Glomerular visceral epithelial cell (primary cell): ENCODE measurements around the gene ZDHHC1.

Source experiments
- DNase-seq: peaks from one replicate; pipeline ENCODE4 v3.0.0-alpha.2; 2016; ENCODE audit errors: extremely low spot score

The ZDHHC1 gene

DNA sequence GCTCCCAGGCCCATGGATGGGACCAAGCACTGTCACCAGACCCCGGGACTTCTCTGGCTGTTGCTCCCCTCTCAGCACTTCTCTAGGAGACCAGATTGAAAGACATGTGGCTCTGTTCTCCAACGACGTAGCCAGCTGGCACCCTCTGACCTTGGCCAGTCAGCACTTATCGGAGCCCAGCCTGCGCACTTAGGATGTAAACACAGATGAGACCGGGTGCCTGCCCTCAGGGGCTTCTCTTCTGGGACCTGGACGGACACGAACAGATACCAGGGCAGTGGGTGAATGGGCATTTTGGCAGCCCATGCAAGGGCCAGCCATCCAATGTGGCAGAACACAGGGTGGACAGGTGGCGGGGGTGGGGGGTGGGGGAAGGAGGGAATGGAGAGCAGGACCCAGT is 6.6 kb downstream of the ZDHHC1 start:
- DNase-seq: no peak

DNA sequence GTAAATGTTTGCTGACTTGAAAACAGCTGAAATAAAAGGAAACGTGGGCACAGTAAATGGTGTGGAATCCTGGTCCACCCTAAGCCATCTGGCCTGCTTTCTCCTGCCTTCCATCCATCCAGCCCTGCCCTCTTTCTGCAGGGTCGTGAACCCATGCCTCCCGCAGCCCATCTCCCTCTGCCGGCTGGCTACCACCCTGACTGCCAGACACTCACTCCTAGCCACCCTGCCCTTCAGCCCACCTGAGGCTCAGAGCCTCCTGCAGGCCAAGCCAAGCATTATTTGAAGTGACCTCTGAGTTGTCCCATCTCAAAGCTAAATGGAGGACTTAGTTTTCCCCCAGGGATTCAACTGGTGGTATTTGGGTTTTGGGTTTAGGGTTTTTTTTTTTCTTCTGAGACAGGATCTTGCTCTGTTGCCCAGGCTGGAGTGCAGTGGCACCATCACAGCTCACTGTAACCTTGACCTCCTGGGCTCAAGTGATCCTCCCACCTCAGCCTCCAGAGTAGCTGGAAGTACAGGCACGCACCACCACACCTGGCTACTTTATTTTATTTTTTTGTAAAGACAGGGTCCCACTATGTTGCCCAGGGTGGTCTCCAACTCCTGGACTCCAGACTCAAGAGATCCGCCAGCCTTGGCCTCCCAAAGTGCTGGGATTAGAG is 8.4 kb downstream of the ZDHHC1 start:
- no peak for DNase-seq

DNA sequence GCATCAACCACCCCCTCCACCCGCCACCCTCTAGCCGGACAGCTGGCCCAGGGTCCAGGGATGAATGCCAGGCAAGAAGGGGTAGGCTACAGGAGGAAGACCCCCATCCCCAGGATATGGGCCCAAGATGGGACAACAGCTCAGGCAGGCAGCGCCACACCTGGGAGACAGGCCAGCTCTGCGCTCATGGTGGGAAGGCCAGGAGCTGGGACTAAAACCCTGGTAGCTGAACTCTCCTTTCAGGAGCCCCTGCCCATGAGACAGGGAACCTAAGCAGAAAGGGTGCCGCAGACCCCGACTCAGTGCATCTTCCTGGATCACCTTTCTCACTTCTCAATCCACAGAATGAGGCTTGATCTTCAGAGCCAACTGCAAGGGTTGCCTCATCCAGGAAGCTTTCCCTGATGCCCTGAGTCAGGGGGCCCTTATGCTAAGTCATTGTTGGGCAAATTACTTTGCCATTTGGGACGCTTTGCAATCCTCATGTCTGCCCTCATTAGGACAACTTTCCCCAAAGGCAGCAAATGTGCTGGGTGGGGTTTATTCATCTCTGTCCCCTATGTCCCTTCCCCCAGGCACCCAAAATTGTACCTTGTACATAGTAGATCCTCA is 9.0 kb downstream of the ZDHHC1 start:
- no peak for DNase-seq

DNA sequence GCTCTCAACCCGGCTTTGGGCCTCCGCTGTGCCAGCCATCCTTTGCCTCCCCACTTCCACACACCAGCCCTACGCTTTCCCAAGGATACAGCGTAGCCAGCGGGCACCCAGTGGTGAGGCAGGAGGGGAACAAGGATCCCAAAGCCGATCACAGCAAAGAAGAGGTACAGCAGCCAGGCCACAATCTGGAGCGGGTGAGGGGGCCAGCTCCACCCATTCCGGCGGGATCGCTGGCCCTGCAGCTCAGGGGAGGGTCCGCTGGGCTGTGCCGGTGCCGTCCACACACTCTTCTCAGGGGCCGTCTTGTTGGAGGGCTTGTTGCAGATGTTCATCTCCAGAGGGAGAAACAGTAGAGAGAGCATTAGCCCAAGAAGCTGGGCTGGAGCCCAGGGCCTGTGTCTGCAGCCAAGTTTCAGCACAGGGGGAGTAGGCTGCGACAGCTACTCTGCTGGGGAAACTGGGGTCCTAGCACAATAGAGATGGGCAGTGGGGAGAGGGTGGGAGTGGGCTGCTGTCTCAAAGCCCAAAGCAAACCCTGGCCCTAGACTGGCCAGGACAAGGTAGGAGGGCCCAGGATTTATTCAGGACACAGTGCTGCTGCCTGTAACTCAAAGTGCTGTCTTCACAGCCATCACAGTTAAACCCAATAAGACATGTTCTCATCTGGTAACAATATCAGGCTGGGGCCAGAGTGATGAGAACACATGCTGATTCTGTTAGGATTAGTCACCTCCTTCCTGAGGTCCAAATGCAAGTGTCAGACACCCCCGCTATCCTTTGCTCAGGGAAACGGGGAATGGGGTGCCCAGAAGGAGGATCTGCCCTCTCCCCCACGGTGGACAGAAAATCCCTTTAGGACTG is 9.9 kb downstream of the ZDHHC1 start:
- DNase-seq: peak; percentile 21

DNA sequence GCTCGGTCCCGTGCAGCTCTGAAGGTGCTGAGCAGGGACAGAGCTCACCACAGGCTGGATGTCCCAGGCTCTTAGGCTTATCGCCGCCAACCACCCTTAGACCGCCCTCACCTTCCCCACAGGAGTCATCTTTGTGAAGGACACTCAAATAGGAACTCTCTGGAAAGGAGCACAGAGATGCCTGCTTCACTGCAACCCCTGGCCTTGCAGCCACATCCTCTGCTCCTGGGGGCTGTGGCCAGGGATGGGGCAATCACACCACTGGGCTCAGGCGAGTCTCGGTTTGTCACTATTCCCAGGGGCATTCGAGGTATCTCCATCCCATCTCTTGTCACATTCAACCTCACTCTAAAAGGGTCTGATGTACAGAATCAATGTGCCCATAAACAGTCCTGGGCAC is 10.9 kb downstream of the ZDHHC1 start:
- DNase-seq: no peak

DNA sequence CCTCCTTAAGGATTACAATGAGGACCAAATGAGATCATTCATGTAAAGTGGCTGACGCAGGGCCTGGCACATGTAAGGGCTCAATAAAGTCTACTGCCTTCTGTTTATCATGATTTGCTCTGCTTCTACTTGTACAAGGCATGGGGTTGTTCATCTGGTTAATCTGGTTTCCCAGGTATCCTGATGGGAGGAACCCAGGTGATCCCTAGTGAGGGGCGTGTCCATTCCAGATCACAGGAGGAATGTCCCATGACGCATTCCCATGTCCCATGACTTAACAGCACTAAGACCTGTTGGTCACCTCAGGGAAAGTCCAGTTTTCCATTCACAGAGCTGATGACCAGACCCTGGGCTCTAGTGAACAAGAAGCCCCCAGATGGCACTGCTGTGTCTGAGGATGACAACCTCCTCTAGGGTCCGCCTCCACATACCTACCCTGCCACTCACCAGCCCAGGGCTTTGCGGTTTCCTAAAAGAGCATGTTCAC is 11.5 kb downstream of the ZDHHC1 start:
- DNase-seq: no peak

DNA sequence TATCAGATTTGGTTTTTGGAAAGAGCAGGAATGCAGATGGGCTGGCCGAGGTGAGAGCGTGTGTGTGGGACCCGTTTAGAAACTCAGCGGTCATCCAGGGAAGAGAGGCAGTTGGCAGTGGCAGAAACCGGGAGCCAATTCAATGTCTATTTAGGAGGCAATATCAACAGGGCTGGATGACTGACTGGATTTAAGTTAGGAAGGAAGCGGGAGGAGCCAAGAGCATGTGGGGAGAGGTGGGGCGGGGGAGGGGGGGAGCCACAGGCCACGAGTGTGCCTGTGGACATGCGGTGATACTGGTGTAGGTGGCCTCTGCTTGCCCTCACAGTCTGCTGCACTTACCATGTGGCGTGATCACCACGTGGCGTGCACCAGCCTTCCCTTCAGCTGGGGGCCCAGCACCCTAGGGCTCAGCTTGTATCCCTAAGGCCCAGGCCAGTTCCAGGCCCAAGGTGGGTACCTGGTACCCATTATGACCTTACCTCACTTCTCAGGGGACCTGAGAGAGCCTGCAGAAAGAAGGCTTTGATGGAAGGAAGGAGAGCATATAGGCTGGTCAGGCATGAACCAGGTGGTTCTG is 12.2 kb downstream of the ZDHHC1 start:
- DNase-seq: no peak

DNA sequence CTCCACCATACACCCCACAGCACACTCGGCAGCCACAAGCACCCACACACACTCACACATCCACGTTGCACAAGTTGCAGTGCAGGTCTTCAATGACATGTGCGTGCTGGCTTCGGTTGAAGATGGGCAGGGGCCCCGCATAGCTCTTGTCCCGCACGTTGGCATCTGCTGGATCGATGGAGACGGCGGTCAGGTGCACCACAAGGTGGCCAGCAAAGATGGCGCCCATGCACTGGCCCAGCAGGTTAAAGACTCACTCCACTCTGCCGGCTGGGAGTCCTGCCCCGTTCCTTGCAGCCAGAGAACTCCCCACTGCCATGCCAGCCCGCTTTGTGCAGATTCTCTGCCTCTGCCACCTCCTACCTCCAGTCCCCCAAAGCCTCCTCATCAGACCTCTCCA is 15.4 kb downstream of the ZDHHC1 start:
- no peak for DNase-seq

DNA sequence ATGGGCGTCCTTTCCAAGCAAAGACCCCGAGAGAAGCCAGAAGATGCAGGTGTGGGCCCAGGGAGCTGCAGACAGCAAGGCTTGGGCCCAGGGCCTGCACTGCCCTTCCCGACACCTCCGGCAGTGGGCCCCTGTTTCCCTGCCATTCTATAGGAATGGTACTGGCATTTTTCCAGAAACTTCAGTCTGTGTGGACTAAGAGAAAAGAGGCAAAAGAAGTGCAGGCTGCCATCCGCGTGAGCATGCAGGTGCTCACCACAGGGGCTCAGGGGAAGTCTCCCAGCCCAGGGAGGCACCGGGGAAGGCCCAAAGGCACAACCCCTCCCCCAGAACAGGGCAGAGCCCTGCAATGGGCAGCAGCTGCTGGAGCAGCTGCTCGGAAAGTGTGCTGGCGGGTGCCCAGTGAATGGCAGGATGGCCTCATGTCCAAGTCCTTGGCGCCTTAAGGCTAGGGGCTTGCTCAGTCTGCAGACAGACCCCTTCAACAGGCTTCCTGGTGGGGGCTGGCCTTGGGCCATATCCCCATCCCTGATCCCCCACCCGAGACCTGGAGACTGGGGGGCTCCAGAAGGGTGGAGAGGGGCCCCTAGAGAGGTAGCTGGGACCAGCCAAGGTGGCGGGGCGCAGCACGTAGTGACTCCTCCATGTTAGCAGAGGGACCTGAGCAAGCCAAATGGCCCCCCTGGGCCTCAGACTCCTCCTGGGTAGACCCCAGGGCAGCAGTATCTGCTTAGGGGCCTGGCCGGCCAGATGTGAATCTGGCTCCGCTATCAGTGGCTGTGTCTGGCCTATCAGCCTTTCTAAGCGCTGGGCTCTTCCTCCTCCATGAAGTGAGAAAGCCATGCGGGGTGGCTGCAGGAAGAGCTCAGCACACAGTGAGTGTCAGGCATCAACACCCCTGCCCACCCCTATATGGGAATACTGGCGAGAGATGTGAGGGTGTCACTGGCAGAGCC is 16.2 kb downstream of the ZDHHC1 start:
- DNase-seq: no peak

DNA sequence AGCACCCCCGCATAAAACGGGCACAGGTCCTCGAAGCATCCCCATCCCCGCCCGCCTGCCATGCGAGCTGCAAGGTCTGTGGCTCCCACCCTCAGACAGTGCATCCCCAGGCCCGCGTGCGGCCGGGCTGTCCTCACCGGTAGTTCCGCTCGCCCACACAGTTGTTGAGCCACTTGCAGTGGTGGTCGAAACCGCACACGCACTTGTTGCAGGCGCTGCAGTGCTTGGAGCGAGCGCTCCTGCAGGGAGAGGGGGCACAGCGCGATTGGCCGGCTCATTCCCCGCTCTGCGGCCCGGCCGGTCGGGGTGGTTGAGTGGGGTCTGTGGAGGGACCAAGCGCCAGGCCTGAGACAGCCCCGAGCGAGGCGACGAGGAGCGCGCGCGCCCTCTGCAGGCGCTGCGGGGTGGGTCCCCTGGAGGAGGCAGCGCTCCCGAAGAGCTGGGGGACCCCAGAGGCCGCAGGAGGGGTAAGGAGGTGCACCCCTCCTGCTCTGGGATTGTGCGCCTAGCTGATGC is 17.0 kb downstream of the ZDHHC1 start:
- DNase-seq: no peak

DNA sequence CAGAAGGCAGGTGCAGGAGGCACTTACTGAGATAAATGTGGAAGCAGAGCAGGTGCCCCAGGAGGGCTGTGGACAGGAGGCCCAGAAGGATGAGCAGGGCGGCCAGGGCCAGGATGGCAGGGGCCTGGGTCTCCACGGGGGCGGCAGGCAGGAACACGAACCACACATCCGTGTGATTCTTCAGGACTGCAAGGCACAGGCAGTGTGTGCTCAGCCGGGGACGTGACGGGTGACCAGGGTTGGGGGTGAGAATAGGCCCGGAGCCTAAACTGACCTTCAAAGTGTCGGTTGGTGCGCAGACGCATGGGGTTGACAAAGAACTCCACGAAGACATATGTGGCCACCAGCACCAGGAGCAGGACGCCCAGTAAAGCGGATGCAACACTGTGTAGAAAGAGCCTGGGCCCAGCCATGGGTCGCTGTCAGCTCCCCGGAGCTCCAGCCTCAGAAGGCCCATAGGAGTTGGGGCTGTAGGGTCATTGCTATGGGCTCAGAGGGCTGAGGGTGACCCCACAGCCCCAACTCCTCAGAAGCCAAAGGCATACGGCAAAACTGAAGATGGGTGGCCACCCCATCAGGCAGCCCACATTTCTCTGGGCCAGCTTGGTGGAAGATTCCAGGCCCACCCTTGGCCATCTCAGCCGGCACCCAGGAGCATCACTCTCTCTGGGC is 17.6 kb downstream of the ZDHHC1 start:
- no peak for DNase-seq

DNA sequence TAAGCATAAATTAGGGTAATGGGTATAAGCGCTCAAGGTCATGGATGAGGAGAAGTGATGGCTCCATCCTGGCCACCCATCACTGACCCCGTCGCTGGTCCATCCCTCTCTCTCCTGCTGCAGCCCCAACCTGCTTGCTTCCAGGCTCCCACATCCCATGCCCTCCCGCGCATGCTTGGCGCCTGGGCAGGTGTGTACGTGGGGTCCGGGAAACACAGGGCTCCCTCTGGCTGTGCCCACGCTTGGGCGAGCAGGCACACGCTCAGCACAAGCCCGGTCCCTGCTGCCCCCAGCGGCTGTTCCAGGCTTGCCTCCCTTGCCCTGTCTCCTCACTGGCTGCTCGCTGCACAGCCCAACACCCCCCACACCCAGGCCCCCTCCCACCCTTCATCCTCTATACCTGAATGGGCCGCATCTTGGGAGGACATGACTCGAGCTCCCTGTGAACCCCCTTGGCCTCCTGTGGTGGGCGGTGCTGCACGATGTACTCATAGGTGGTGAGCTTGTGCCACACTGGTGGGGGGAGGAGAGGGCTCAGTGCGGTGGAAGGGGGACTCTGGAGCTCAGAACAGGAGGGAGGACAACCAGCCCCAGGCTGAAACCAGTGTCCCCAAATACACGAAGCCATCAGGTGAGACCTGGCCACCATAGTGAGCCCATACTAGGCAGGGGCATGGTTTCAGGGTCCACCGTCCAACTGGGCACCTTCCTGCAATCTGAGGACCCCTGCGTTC is 18.3 kb downstream of the ZDHHC1 start:
- DNase-seq: no peak

DNA sequence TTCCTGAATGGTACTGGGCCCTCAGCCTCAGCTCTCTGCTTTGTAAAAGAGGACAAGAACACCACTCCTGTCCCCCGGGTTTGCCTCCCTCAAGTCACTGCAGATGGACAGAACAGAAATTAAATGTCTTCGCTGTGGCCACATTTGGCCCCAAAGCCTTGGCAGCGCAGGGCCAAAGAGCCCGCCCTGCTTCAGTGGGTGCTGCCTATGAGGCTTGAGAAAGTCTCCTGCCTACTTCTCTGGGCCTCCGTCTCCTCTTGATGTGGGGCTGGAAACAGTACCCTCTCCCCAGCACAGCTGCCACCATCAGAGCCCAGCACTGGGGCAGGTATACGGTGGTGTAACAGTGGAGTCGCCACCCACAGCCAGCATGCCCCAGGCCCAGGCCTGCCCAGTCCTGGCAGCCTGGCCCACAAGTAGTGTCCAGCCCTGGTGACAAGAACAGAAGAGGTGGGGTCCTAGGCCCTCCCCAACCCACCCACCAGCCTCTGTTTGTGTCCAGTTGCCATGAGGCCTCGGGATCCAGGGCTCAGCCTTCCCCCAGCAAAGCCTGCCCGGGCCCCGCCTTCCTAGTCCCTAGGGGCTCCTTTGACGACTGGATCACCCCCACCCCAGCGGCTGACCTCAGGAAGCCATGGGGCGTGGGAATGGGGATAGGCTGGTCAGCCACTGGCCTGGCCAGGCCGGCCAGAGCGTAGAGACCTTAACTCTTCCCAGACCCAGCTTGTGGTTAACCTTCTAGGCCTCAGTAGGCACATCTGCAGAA is 19.1 kb downstream of the ZDHHC1 start:
- no peak for DNase-seq

DNA sequence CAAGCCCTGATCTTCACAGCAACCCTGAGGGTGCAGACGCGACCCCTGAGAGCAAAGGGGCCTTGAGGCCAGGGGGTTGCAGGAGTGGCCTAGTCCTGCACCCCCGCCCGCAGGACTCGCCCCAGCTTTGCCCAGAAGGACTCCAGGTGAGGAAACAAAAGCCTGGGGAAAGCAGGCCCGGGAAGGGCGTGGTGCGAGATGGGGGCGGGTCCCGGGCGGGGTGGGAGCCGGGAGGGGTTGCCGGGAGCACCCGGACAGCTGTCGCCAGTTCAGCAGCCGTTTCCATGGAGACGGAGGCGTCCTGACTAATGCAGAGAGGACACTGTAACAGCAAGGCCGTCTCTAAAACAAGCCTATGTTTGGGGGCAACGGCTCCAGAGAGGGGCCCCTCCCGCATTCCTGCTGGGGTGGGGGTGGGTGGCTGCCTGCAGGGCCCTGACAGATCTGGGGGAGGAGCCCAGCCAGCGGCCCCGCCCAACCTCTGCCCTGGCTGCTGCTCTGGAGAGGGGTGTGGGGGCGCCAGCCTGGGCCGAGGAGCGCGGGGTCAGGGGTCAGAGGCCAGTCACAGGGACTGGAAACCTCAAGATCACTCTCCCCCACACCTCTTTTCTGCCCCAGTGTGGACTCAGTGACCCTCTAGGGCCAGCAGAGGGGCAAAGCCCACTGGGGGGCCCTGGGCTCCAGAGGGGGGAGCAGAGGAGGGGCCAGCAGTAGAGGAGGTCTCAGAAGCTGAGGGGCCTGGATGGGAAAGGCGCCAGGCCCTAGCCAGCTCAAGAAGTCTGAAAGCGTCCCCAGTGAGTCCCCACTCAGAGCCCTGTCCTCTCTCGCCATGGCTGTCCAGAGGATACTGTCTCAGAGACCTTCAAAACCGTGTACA is 19.9 kb downstream of the ZDHHC1 start:
- peak; percentile 84 for DNase-seq

DNA sequence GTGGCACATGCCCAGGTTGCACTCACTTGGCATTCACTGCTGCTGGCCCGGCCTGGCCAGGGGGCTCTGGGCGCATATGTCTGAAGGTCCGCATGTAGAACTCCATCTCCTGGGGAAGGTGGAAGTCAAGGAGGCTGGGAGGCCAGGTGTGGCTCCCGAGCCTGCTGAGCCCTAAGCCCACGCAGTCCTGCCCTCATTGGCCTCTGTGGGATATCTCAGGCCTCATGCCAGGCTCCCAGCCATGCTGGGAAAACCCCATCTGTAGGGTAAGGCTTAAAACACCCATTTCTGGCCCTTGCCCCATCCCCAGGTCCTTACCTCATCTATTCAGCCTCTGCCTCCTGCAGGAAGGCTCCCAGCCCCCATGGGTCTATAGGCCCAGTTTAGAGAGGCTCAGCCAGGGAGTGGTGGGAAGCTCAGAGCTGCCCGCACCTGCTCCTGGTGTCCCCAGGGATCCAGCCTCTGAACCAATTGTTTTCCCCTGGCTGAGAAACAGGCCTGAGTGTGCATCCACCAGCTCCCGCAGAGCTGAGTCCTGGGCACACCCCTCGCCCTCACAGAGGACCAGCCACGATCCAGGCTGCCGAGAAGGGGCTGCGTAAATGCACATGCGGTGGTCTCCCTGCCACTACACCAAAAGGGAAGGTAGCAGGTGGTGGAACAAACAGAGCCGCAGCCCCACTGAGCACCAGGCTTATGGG is 20.7 kb downstream of the ZDHHC1 start:
- peak; percentile 56 for DNase-seq

DNA sequence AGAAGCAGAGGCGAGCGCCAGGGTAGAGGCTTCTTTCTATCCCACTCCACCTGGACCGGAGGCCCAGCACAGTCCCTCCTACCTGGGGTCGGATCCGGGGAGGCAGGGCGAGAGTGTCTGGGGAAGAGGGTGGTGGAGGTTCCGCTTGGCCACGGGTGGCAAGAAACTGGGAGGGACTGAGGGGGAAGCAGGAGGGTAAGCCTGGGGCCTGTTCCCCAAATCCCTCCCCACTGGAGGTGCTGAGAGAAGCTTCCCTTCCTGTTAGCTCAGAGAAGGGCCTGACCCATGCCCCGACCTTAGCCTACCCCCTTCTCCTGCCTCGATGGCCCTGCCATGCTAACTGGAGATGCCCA is 21.2 kb downstream of the ZDHHC1 start:
- DNase-seq: no peak
